K562 (cell line): ENCODE results near the gene SLC7A8. TPM values are rescaled to one million over a fixed set of nuclear protein-coding genes. Genes with fewer than 3 reads are reported as not detected.

Experiments
- ATAC-seq: fragments of 200-7000 bp; cut with Tn5 transposase; 3 replicates; pipeline ENCODE4 v1.9.1; 2020; ENCODE audit warnings: moderate library complexity
- BruUV-seq: library from RNA; stranded (reverse); fragments of 400-500 nt; replicated peaks from 2 replicates; lab custom pipeline; 2021; lab: Mats Ljungman, UMichigan
- CTCF ChIA-PET: fragments of 300-600 bp; formaldehyde crosslinking; extraction: SDS; loops from one replicate; lab custom pipeline; 2021; ENCODE audit warnings: low intra/inter-chr PET ratio; lab: Yijun Ruan, JAX
- POLR2A ChIA-PET: fragments of 300-600, 350-650 bp; sonication (Branson Sonifier 250); formaldehyde crosslinking; extraction: SDS; loops from one replicate; lab custom pipeline; 2021; ENCODE audit warnings: antibody characterized with exemption, inconsistent platforms; lab: Yijun Ruan, JAX
- DNase-seq, 4 experiments: peaks; one replicate each; pipeline versions ENCODE4 v3.0.0 to v3.0.0-alpha.2; 2011 to 2018; ENCODE audit warnings: low spot score in 3 of 4, mixed read lengths in 3 of 4; ENCODE audit errors: extremely low read depth in 1 of 4
- FAIRE-seq: peaks from 2 replicates; lab custom pipeline; 2011; peaks lifted over from hg19 to GRCh38; lab: Jason Lieb, UNC
- H2AFZ ChIP-seq: 2 replicates; pipeline ENCODE4 v1.6.0; 2011; ENCODE audit warnings: low read depth, low read length, control low read depth, inconsistent platforms
- H3K27ac ChIP-seq: fragments of 200-600 bp; 3 replicates; pipeline ENCODE4 v1.8.0; 2011; ENCODE audit warnings: low read depth, mild to moderate bottlenecking, control low read depth, inconsistent platforms, low read length, moderate library complexity, mixed read lengths; ENCODE audit errors: extremely low read depth
- H3K27me3 ChIP-seq, 2 experiments: fragments of 300-600 bp in 1 of 2; 2 replicates in 1 of 2; 3 replicates in 1 of 2; pipeline versions ENCODE4 v1.6.0 to v1.8.0; 2011; ENCODE audit warnings: inconsistent platforms in 2 of 2, low read length in 2 of 2, mild to moderate bottlenecking in 1 of 2, mixed read lengths in 1 of 2, moderate library complexity in 1 of 2; ENCODE audit not compliant: control insufficient read depth in 2 of 2, insufficient read depth in 2 of 2
- H3K36me3 ChIP-seq: fragments of 300-600 bp; 3 replicates; pipeline ENCODE4 v1.8.0; 2011; ENCODE audit warnings: mild to moderate bottlenecking, low read length, inconsistent platforms; ENCODE audit not compliant: control insufficient read depth, insufficient read depth
- H3K4me1 ChIP-seq, 2 experiments: fragments of 200-600 bp in 1 of 2; replicated peaks in 1 of 2; 2 replicates in 1 of 2; 3 replicates in 1 of 2; pipeline versions ENCODE4 v1.5.1 to v1.8.0; 2011; ENCODE audit warnings: inconsistent platforms in 2 of 2, low read length in 2 of 2, mild to moderate bottlenecking in 1 of 2, mixed read lengths in 1 of 2, moderate library complexity in 1 of 2; ENCODE audit not compliant: control insufficient read depth in 2 of 2, insufficient read depth in 2 of 2
- H3K4me2 ChIP-seq: 2 replicates; pipeline ENCODE4 v1.6.1; 2011; ENCODE audit warnings: low read length, control low read depth, inconsistent platforms, mixed read lengths; ENCODE audit not compliant: insufficient read depth
- H3K4me3 ChIP-seq: fragments of 200-600 bp; sonication (generic), shearing (Covaris generic); 2 replicates; pipeline ENCODE4 v1.5.1; 2016; ENCODE audit warnings: control low read depth, inconsistent platforms
- H3K79me2 ChIP-seq: fragments of 200-600 bp; 3 replicates; pipeline ENCODE4 v1.8.0; 2011; ENCODE audit warnings: low read length, inconsistent platforms; ENCODE audit not compliant: control insufficient read depth, insufficient read depth
- H3K9ac ChIP-seq, 2 experiments: 2 replicates each; pipeline versions ENCODE4 v1.6.0 to v1.6.1; 2011; ENCODE audit warnings: low read depth in 2 of 2, low read length in 2 of 2, control low read depth in 1 of 2, inconsistent platforms in 1 of 2, mild to moderate bottlenecking in 1 of 2, mixed read lengths in 1 of 2; ENCODE audit not compliant: insufficient read depth in 1 of 2
- H3K9me1 ChIP-seq: one replicate; pipeline ENCODE4 v1.6.0; 2011; ENCODE audit warnings: inconsistent platforms, mild to moderate bottlenecking, low read length, moderate library complexity; ENCODE audit not compliant: control insufficient read depth, insufficient read depth
- H3K9me3 ChIP-seq: replicated peaks from 2 replicates; pipeline ENCODE4 v1.5.1; 2011; ENCODE audit warnings: low read depth, low read length, inconsistent platforms; ENCODE audit not compliant: control insufficient read depth, insufficient read depth
- H4K20me1 ChIP-seq: replicated peaks from 2 replicates; pipeline ENCODE4 v1.6.1; 2011; ENCODE audit warnings: low read length, inconsistent platforms, mixed read lengths; ENCODE audit not compliant: control insufficient read depth, insufficient read depth
- LARP7 ChIP-seq: fragments of 450-650 bp; IDR thresholded peaks from 2 replicates; pipeline ENCODE4 v1.6.1; 2016
- MCM5 ChIP-seq: fragments of 450-650 bp; IDR thresholded peaks from 2 replicates; pipeline ENCODE4 v1.6.1; 2016; ENCODE audit warnings: low read depth
- NR4A1 ChIP-seq, 2 experiments: fragments of 250-450 bp in 1 of 2; fragments of 450-650 bp in 1 of 2; sonication (Bioruptor Pico) in 1 of 2; IDR thresholded peaks; 2 replicates each; pipeline versions ENCODE4 v1.4.0 to v1.6.1; 2016 to 2020; ENCODE audit warnings: mild to moderate bottlenecking in 2 of 2, missing compliant biosample characterization in 1 of 2, missing genetic modification characterization in 1 of 2, moderate library complexity in 1 of 2
- RFX7 ChIP-seq: fragments of 250-450 bp; sonication (Bioruptor Pico); IDR thresholded peaks from 2 replicates; pipeline ENCODE4 v1.5.1; 2021; ENCODE audit warnings: mild to moderate bottlenecking
- SFPQ ChIP-seq: fragments of 200-400 bp; formaldehyde crosslinking; IDR thresholded peaks from 2 replicates; pipeline ENCODE4 v1.6.1; 2017; ENCODE audit warnings: mild to moderate bottlenecking, low read depth, low read length, moderate library complexity
- SMARCE1 ChIP-seq: fragments of 450-650 bp; IDR thresholded peaks from 2 replicates; pipeline ENCODE4 v1.7.1; 2016; ENCODE audit warnings: mild to moderate bottlenecking
- SMC3 ChIP-seq: conservative IDR thresholded peaks from 2 replicates; pipeline ENCODE4 v1.6.1; 2011; ENCODE audit warnings: low read depth, low read length, improper control_type of control experiment; ENCODE audit not compliant: insufficient read depth
- TCF7L2 ChIP-seq: fragments of 150-350 bp; IDR thresholded peaks from 2 replicates; pipeline ENCODE4 v1.6.1; 2016; ENCODE audit warnings: low read depth, mild to moderate bottlenecking, low read length, moderate library complexity
- TOE1 ChIP-seq, 2 experiments: fragments of 450-650 bp in 1 of 2; sonication (generic) in 1 of 2; formaldehyde crosslinking in 1 of 2; IDR thresholded peaks; 2 replicates each; pipeline versions ENCODE4 v1.7.1 to v1.8.0; 2016 to 2022; ENCODE audit warnings: borderline replicate concordance in 2 of 2, mild to moderate bottlenecking in 2 of 2, antibody characterized with exemption in 1 of 2, inconsistent platforms in 1 of 2, low read depth in 1 of 2, missing genetic modification reagents in 1 of 2, moderate library complexity in 1 of 2
- YY1 ChIP-seq, 3 experiments: IDR thresholded peaks; 2 replicates each; pipeline ENCODE4 v1.6.1; 2011; ENCODE audit warnings: low read length in 2 of 3, mild to moderate bottlenecking in 2 of 3, moderate library complexity in 2 of 3, borderline replicate concordance in 1 of 3, control low read depth in 1 of 3, low read depth in 1 of 3; ENCODE audit not compliant: insufficient read depth in 3 of 3, insufficient replicate concordance in 2 of 3, control insufficient read depth in 1 of 3, insufficient read length in 1 of 3; ENCODE audit errors: extremely low read depth in 1 of 3
- ZC3H4 ChIP-seq: sonication (generic); formaldehyde crosslinking; IDR thresholded peaks from 2 replicates; pipeline ENCODE4 v1.9.0; 2021; ENCODE audit warnings: missing genetic modification reagents, borderline replicate concordance
- ZNF384 ChIP-seq: IDR thresholded peaks from 2 replicates; pipeline ENCODE4 v1.6.1; 2012; ENCODE audit warnings: low read depth, low read length, improper control_type of control experiment
- ZNF707 ChIP-seq: fragments of 250-450 bp; sonication (Bioruptor Pico); conservative IDR thresholded peaks from 2 replicates; pipeline ENCODE4 v1.8.0; 2022; ENCODE audit warnings: inconsistent platforms, mild to moderate bottlenecking, moderate library complexity
- ZZZ3 ChIP-seq: fragments of 450-650 bp; IDR thresholded peaks from 2 replicates; pipeline ENCODE4 v1.6.1; 2016; ENCODE audit warnings: antibody characterized with exemption, mild to moderate bottlenecking, moderate library complexity
- WGBS: fragments of 100-300 bp; shearing (Covaris generic); methylation state at CpG from one replicate; pipeline ENCODE4 v1.1.6; 2016; ENCODE audit warnings: low coverage, mixed read lengths; ENCODE audit not compliant: insufficient coverage; ENCODE audit errors: missing lambda C conversion rate; 5-methylcytosine and 5-hydroxymethylcytosine counted together
- in situ Hi-C: fragments of 300-500 bp; cut with MboI; formaldehyde crosslinking; loops from 4 replicates; pipeline ENCODE4 v1.15.0; 2018; ENCODE audit warnings: inconsistent platforms, mixed read lengths
- intact Hi-C: fragments of 100-400 bp; cut with micrococcal nuclease; formaldehyde crosslinking; loops from 2 replicates; pipeline ENCODE4 v1.14.2; 2022
- polyA plus RNA-seq, 8 experiments: library from polyadenylated mRNA; depleted of rRNA in 4 of 8; stranded (reverse) in 5 of 8; unstranded in 3 of 8; fragments of >200 nt; fragmentation: Nextera tagmentation in 2 of 8; fragmentation: Illumina TruSeq in 1 of 8; extraction: Ambion mirVana in 2 of 8; extraction: Trizol in 1 of 8; gene quantifications; 2 replicates each; pipeline versions ENCODE4 v1.2.1 to v1.2.3, GENCODE V29; 2011 to 2014; ENCODE audit warnings: inconsistent platforms in 1 of 8, missing spikeins in 1 of 8
- total RNA-seq, 7 experiments: library from RNA; depleted of rRNA in 6 of 7; stranded (reverse); fragments of >200 nt in 6 of 7; fragmentation: Illumina TruSeq in 2 of 7; extraction: Trizol in 2 of 7; gene quantifications; 2 replicates each; pipeline versions ENCODE4 v1.2.1 to v1.2.3, GENCODE V29; 2011 to 2021; ENCODE audit warnings: low replicate concordance in 1 of 7

Gene SLC7A8
- total and polyA plus RNA-seq, 9 of the 15 experiments (the other 6 are each of a cell fraction or from before 2014, with no cell fraction given) = 2.0 to 33.0 (median 6.0) TPM

GRCh38 chr14:23104070-23104590 lies 79.3 kb downstream of the SLC7A8 start:
- no peak for ATAC-seq
- 0 out of 3 replicates have a peak, but pooled peaks cover 2% of the 10 kb centered on the region for H3K79me2 ChIP-seq
- no TSS peak for BruUV-seq
- H3K36me3 ChIP-seq = peaks cover 2% of the 10 kb centered on the region; the same call in 1 of the 3 replicates
- CTCF ChIA-PET = interaction anchor here (1.7 kb wide), 1 partner anchor 35 kb away, joined by 4 read pairs; no protein-coding TSS in a partner anchor
- no peak for TF ChIP-seq RFX7 (CRISPR knock-in tag)
- no peak for TF ChIP-seq TOE1 (IDR thresholded peaks at IDR 0.05; ENCODE audit: borderline replicate concordance)
- no peak for TF ChIP-seq TOE1 (CRISPR knock-in tag; IDR thresholded peaks at IDR 0.05; ENCODE audit: borderline replicate concordance, low read depth)
- no peak for TF ChIP-seq SFPQ
- TF ChIP-seq LARP7 = no peak
- TF ChIP-seq ZC3H4 = no peak
- no peak for TF ChIP-seq SMC3
- TF ChIP-seq NR4A1 (CRISPR knock-in tag; IDR thresholded peaks at IDR 0.05) = no peak
- no peak for TF ChIP-seq NR4A1 (tag; IDR thresholded peaks at IDR 0.05)
- no peak for TF ChIP-seq ZZZ3
- TF ChIP-seq MCM5 = no peak
- no peak for TF ChIP-seq SMARCE1
- TF ChIP-seq YY1 (IDR thresholded peaks at IDR 0.05; ENCODE audit: borderline replicate concordance in 1 of 3, control insufficient read depth in 1 of 3, extremely low read depth in 1 of 3, insufficient read depth in 3 of 3, insufficient read length in 1 of 3, insufficient replicate concordance in 2 of 3, low read depth in 1 of 3, low read length in 2 of 3) = no peak
- no peak for TF ChIP-seq ZNF384
- no peak for TF ChIP-seq ZNF707
- TF ChIP-seq TCF7L2 = no peak
- FAIRE-seq = no peak
- H3K27me3 ChIP-seq = no peaks in the 10 kb centered on the region
- 0 out of 2 replicates have a peak overlapping the region, but pooled peaks have one; percentile 56 for H2AFZ ChIP-seq
- no peak for DNase-seq
- H3K9ac ChIP-seq = no peak overlapping the region
- WGBS = 23% methylated on average over 5 of the region's 6 CpGs
- H3K4me1 ChIP-seq = peaks cover 4 to 8% of the 10 kb centered on the region in 2 experiments; a peak in 4 of 5 replicates
- no peaks in the 10 kb centered on the region for H3K9me1 ChIP-seq
- in situ Hi-C loops (no loop called here), intact Hi-C loops (no loop called here)
- H3K4me2 ChIP-seq = no peak overlapping the region
- POLR2A ChIA-PET = interaction anchor here (0.8 to 1.7 kb wide), 4 partner anchors 9 to 34 kb away, joined by 4 to 15 read pairs (median 5); partner anchors contain the start of genes ACIN1 and C14orf119
- no peak overlapping the region for H3K4me3 ChIP-seq
- no peaks in the 10 kb centered on the region for H3K9me3 ChIP-seq
- no peak overlapping the region for H3K27ac ChIP-seq
- no peaks in the 10 kb centered on the region for H4K20me1 ChIP-seq
